Measurements from ENCODE around the gene AIG1. TPM values are rescaled to one million over a fixed set of nuclear protein-coding genes. Genes with fewer than 3 reads are reported as not detected.

The AIG1 gene
- total RNA-seq, 6 experiments from 2014 or later: 50.7 to 70.5 (median 52.5) TPM

- TF ChIP-seq CTCF (IDR thresholded peaks at IDR 0.05): no peak
- Mint-ChIP-seq H3K27ac (peak overlapping the region; percentile 34), H3K9me3 (no peaks in the 10 kb centered on the region), H3K36me3 (ENCODE audit: low read depth) (peaks cover 18% of the 10 kb centered on the region), H3K27me3 (ENCODE audit: insufficient read depth) (no peaks in the 10 kb centered on the region), H3K4me3 (0 out of 2 replicates have a peak overlapping the region, but pooled peaks have one; percentile 17), H3K4me1 (ENCODE audit: low read depth) (peaks cover 63% of the 10 kb centered on the region)
- DNase-seq: peak; percentile 41
These were observed 96.4 kb downstream of the AIG1 start for GRCh38 chr6:143157131-143157530.

GRCh38 chr6:143158113-143158581 is 97.5 kb downstream of the AIG1 start:
- H3K9me3 Mint-ChIP-seq: no peaks in the 10 kb centered on the region
- H3K4me1 Mint-ChIP-seq (ENCODE audit: low read depth): peaks cover 63% of the 10 kb centered on the region
- peak overlapping the region; percentile 22; the same call in 1 of the 2 replicates for H3K4me3 Mint-ChIP-seq
- H3K36me3 Mint-ChIP-seq (ENCODE audit: low read depth): peaks cover 18% of the 10 kb centered on the region
- peak overlapping the region; percentile 34 for H3K27ac Mint-ChIP-seq
- no peak for TF ChIP-seq CTCF (IDR thresholded peaks at IDR 0.05)
- no peaks in the 10 kb centered on the region for H3K27me3 Mint-ChIP-seq (ENCODE audit: insufficient read depth)
- DNase-seq: no peak

- Mint-ChIP-seq H3K27me3 (ENCODE audit: insufficient read depth) (no peaks in the 10 kb centered on the region), H3K4me3 (no peak overlapping the region; the same call in 1 of the 2 replicates), H3K36me3 (ENCODE audit: low read depth) (peaks cover 18% of the 10 kb centered on the region), H3K9me3 (no peaks in the 10 kb centered on the region), H3K4me1 (ENCODE audit: low read depth) (peaks cover 63% of the 10 kb centered on the region), H3K27ac (peak overlapping the region; percentile 10; the same call in 1 of the 2 replicates)
- no peak for TF ChIP-seq CTCF (IDR thresholded peaks at IDR 0.05)
- DNase-seq: no peak
These were observed 98.3 kb downstream of the AIG1 start for GRCh38 chr6:143159001-143159400.

- DNase-seq: no peak
- Mint-ChIP-seq H3K36me3 (ENCODE audit: low read depth) (peaks cover 16% of the 10 kb centered on the region), H3K9me3 (no peaks in the 10 kb centered on the region), H3K27me3 (ENCODE audit: insufficient read depth) (no peaks in the 10 kb centered on the region), H3K4me3 (peak overlapping the region; percentile 41; the same call in 1 of the 2 replicates), H3K4me1 (ENCODE audit: low read depth) (peaks cover 63% of the 10 kb centered on the region), H3K27ac (peak overlapping the region; percentile 56; the same call in 1 of the 2 replicates)
- TF ChIP-seq CTCF (IDR thresholded peaks at IDR 0.05): no peak
These were observed 99.3 kb downstream of the AIG1 start for GRCh38 chr6:143160015-143160414.

- peak overlapping the region; percentile 56; the same call in 1 of the 2 replicates for H3K27ac Mint-ChIP-seq
- no peaks in the 10 kb centered on the region for H3K9me3 Mint-ChIP-seq
- peaks cover 13% of the 10 kb centered on the region for H3K36me3 Mint-ChIP-seq (ENCODE audit: low read depth)
- DNase-seq: no peak
- H3K27me3 Mint-ChIP-seq (ENCODE audit: insufficient read depth): no peaks in the 10 kb centered on the region
- peak overlapping the region; percentile 41; the same call in 1 of the 2 replicates for H3K4me3 Mint-ChIP-seq
- no peak for TF ChIP-seq CTCF (IDR thresholded peaks at IDR 0.05)
- peaks cover 58% of the 10 kb centered on the region for H3K4me1 Mint-ChIP-seq (ENCODE audit: low read depth)
These were observed 99.9 kb downstream of the AIG1 start for GRCh38 chr6:143160439-143161220.

Measured in HFFc6 (cell line).